ENCODE measurements around the gene UBE2U.

Gene UBE2U

DNA sequence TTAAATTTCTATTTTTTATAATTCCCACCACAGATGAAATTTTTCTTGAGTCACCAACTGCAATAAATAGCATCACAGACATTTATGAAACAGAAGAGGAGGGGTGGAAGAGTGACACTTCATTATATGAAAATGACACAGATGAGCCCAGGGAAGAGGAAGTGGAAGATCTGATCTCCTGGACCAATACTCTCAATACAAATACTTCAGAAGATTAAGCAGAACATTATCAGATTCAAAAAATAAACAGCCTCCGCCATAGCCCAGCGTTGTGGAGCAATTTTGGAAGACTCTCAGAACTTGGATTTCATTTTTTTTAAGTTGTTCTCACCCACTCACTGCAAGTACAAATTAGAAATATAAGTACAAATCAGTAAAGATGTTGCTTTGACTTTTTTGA, 63.6 kb downstream of the UBE2U start:
- Histone ChIP-seq H3K36me3 (ENCODE audit: control insufficient read depth in 2 of 2, insufficient read depth in 1 of 2, low read length in 2 of 2) (no peaks in the 10 kb centered on the region), H3K4me3 (ENCODE audit: low read depth, low read length) (no peak overlapping the region), H3K9me3 (ENCODE audit: control insufficient read depth, insufficient read depth, low read depth, low read length) (no peaks in the 10 kb centered on the region), H3K4me1 (ENCODE audit: control insufficient read depth, insufficient read depth, low read length) (no peaks in the 10 kb centered on the region), H3K27ac (ENCODE audit: extremely low read depth, low read depth, low read length) (no peak overlapping the region)
- TF ChIP-seq ZNF571 (tag by site-specific recombination; IDR thresholded peaks at IDR 0.05) (no peak), ZNF549 (tag by site-specific recombination; IDR thresholded peaks at IDR 0.05) (no peak), ZNF24 (tag by site-specific recombination; IDR thresholded peaks at IDR 0.05) (no peak), TRIM28 (IDR thresholded peaks at IDR 0.05; ENCODE audit: borderline replicate concordance, low read length) (no peak), ZNF423 (tag by site-specific recombination; IDR thresholded peaks at IDR 0.05) (no peak), SETDB1 (IDR thresholded peaks at IDR 0.05; ENCODE audit: insufficient read length, low read length) (no peak)
- TF ChIP-seq, protein P1, sequence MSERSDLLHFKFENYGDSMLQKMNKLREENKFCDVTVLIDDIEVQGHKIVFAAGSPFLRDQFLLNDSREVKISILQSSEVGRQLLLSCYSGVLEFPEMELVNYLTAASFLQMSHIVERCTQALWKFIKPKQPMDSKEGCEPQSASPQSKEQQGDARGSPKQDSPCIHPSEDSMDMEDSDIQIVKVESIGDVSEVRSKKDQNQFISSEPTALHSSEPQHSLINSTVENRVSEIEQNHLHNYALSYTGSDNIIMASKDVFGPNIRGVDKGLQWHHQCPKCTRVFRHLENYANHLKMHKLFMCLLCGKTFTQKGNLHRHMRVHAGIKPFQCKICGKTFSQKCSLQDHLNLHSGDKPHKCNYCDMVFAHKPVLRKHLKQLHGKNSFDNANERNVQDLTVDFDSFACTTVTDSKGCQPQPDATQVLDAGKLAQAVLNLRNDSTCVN (tag by site-specific recombination; optimal IDR thresholded peaks at IDR 0.05): no peak
- ChIA-PET CTCF (no interaction called here), POLR2A (no interaction called here)

DNA sequence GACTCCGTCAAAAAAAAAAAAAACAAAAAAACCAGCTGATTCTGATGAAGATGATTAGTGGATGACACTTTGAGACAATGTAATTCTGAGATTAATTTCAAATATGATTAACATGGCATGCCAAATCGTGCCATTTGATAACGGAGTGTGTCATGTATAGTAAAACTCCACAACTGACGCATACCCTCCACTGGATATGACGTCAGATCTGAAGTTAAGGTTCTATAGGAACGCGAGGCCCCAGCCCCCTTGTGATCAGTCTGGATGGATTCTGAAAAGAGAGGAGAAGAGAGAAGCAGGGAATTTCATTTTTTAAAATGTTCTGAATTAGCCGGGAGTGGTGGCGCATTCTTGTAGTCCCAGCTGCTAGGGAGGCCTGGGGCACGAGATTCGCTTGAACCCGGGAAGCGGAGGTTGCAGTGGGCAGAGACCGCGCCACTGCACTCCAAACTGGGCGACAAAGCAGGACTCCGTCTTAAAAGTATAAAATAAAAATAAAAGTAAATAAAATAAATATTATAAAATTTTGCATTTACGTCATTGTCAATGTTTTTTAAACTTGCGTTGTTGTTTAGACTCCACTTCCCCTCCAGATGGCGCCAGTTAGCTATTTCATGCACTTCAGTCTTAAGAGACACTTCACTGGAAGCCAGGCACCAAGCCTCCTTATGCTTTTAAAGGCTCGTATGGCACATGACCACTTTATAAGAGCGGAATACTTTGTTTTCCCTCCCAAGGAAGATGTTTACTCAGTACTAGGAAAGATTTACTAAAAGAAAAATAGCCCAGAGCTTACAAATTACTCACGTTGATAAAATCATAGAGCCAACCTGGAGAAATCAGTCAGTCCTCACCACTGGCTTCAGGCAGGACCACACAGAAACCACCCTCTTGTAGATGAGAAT, 65.5 kb downstream of the UBE2U start:
- Histone ChIP-seq H3K27ac (ENCODE audit: extremely low read depth, low read depth, low read length) (peak overlapping the region; percentile 47; the same call in 1 of the 2 replicates), H3K4me3 (ENCODE audit: low read depth, low read length) (no peak overlapping the region), H3K36me3 (ENCODE audit: control insufficient read depth in 2 of 2, insufficient read depth in 1 of 2, low read length in 2 of 2) (no peaks in the 10 kb centered on the region), H3K4me1 (ENCODE audit: control insufficient read depth, insufficient read depth, low read length) (no peaks in the 10 kb centered on the region), H3K9me3 (ENCODE audit: control insufficient read depth, insufficient read depth, low read depth, low read length) (no peaks in the 10 kb centered on the region)
- CTCF ChIA-PET: interaction anchor here (0.6 to 2.2 kb wide), 19 partner anchors 18 to 582 kb away, joined by 3 to 19 read pairs (median 3); no protein-coding TSS in a partner anchor
- POLR2A ChIA-PET: no interaction called here
- no peak for TF ChIP-seq ZNF623 (tag by site-specific recombination; IDR thresholded peaks at IDR 0.05)
- 0 out of 2 replicates have a peak, but pooled peaks have one; percentile 37 for TF ChIP-seq ZNF335 (tag by site-specific recombination; conservative IDR thresholded peaks at IDR 0.05)
- no peak for TF ChIP-seq MYNN (tag by site-specific recombination; IDR thresholded peaks at IDR 0.05; ENCODE audit: borderline replicate concordance)
- TF ChIP-seq ZSCAN30 (tag by site-specific recombination; IDR thresholded peaks at IDR 0.05): 0 out of 2 replicates have a peak, but pooled peaks have one; percentile 34
- TF ChIP-seq ZFP3 (tag by site-specific recombination; IDR thresholded peaks at IDR 0.05; ENCODE audit: low read depth): no peak
- TF ChIP-seq, protein P2, sequence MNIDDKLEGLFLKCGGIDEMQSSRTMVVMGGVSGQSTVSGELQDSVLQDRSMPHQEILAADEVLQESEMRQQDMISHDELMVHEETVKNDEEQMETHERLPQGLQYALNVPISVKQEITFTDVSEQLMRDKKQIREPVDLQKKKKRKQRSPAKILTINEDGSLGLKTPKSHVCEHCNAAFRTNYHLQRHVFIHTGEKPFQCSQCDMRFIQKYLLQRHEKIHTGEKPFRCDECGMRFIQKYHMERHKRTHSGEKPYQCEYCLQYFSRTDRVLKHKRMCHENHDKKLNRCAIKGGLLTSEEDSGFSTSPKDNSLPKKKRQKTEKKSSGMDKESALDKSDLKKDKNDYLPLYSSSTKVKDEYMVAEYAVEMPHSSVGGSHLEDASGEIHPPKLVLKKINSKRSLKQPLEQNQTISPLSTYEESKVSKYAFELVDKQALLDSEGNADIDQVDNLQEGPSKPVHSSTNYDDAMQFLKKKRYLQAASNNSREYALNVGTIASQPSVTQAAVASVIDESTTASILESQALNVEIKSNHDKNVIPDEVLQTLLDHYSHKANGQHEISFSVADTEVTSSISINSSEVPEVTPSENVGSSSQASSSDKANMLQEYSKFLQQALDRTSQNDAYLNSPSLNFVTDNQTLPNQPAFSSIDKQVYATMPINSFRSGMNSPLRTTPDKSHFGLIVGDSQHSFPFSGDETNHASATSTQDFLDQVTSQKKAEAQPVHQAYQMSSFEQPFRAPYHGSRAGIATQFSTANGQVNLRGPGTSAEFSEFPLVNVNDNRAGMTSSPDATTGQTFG (tag by site-specific recombination; IDR thresholded peaks at IDR 0.05; ENCODE audit: borderline replicate concordance): no peak
- TF ChIP-seq, protein P3, sequence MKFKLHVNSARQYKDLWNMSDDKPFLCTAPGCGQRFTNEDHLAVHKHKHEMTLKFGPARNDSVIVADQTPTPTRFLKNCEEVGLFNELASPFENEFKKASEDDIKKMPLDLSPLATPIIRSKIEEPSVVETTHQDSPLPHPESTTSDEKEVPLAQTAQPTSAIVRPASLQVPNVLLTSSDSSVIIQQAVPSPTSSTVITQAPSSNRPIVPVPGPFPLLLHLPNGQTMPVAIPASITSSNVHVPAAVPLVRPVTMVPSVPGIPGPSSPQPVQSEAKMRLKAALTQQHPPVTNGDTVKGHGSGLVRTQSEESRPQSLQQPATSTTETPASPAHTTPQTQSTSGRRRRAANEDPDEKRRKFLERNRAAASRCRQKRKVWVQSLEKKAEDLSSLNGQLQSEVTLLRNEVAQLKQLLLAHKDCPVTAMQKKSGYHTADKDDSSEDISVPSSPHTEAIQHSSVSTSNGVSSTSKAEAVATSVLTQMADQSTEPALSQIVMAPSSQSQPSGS (tag by site-specific recombination; IDR thresholded peaks at IDR 0.05; ENCODE audit: low read depth): peak; percentile 79
- no peak for TF ChIP-seq ZNF37A (tag by site-specific recombination; IDR thresholded peaks at IDR 0.05)
- TF ChIP-seq ZNF10 (tag by site-specific recombination; IDR thresholded peaks at IDR 0.05): no peak
- TF ChIP-seq, protein P4, sequence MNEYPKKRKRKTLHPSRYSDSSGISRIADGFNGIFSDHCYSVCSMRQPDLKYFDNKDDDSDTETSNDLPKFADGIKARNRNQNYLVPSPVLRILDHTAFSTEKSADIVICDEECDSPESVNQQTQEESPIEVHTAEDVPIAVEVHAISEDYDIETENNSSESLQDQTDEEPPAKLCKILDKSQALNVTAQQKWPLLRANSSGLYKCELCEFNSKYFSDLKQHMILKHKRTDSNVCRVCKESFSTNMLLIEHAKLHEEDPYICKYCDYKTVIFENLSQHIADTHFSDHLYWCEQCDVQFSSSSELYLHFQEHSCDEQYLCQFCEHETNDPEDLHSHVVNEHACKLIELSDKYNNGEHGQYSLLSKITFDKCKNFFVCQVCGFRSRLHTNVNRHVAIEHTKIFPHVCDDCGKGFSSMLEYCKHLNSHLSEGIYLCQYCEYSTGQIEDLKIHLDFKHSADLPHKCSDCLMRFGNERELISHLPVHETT (tag by site-specific recombination; IDR thresholded peaks at IDR 0.05): no peak
- TF ChIP-seq, protein P5, sequence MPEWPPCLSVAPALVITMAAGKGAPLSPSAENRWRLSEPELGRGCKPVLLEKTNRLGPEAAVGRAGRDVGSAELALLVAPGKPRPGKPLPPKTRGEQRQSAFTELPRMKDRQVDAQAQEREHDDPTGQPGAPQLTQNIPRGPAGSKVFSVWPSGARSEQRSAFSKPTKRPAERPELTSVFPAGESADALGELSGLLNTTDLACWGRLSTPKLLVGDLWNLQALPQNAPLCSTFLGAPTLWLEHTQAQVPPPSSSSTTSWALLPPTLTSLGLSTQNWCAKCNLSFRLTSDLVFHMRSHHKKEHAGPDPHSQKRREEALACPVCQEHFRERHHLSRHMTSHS (tag by site-specific recombination; IDR thresholded peaks at IDR 0.05): no peak
- TF ChIP-seq ZNF777 (tag by site-specific recombination; IDR thresholded peaks at IDR 0.05; ENCODE audit: borderline replicate concordance): no peak
- TF ChIP-seq, protein P6, sequence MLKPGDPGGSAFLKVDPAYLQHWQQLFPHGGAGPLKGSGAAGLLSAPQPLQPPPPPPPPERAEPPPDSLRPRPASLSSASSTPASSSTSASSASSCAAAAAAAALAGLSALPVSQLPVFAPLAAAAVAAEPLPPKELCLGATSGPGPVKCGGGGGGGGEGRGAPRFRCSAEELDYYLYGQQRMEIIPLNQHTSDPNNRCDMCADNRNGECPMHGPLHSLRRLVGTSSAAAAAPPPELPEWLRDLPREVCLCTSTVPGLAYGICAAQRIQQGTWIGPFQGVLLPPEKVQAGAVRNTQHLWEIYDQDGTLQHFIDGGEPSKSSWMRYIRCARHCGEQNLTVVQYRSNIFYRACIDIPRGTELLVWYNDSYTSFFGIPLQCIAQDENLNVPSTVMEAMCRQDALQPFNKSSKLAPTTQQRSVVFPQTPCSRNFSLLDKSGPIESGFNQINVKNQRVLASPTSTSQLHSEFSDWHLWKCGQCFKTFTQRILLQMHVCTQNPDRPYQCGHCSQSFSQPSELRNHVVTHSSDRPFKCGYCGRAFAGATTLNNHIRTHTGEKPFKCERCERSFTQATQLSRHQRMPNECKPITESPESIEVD (tag by site-specific recombination; IDR thresholded peaks at IDR 0.05): 0 out of 2 replicates have a peak, but pooled peaks have one; percentile 27
